Activated naive CD8-positive, alpha-beta T cell treated with anti-CD3 and anti-CD28 coated beads, Interleukin-2, amount 50 U/mL, for 16 hours (primary cell): ENCODE results near the gene SLC22A31.
"Not testable (repeated sequence)": the region's sequence is repeated elsewhere in the genome, so short reads cannot be mapped to it uniquely, and the experiment has no call there.

Experiments
- DNase-seq: peaks from one replicate; pipeline ENCODE4 v3.0.0-alpha.2; 2020; ENCODE audit warnings: low read depth, low spot score

Gene SLC22A31

DNA sequence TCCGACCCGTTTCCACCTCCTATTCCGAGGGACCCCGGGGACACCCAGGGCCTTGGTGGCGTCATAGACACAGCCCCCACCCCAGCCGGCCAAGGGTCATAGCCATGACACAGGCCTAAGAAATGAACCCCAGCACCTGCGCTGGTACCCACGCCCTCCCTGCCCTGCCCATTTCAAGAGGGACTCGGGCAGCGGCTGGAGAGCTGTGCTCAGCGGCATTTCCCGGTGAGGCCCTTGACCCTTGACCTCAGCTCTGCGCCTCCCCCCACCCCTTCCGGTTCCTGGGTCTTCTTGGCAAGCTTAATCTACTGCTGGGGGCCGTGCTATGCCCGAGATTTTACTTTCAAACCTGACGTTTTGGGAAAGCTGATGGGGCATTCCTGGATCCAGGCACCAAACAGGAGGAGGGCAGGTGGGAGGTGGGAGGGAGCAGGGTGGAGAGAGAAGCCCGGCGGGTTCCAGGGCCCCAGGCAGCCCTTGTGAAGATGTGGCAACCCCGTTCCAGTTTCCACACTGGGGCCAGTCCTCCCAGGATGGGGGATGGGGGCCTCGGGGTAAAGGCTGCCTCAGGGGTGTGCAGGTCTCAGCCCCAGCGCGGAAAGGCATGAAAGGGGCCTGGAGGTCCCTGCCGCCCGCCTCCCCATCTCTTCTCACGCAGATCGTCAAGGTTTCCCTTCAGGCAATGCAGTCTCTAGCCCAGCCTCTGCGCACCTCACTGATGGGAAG, at the start of gene SLC22A31:
Gene SLC22A31 (minus strand): TSS at position 414 of the 726 bp plus-strand sequence. CDS start 36 bp downstream, at position 378.
- DNase-seq, result no peak

DNA sequence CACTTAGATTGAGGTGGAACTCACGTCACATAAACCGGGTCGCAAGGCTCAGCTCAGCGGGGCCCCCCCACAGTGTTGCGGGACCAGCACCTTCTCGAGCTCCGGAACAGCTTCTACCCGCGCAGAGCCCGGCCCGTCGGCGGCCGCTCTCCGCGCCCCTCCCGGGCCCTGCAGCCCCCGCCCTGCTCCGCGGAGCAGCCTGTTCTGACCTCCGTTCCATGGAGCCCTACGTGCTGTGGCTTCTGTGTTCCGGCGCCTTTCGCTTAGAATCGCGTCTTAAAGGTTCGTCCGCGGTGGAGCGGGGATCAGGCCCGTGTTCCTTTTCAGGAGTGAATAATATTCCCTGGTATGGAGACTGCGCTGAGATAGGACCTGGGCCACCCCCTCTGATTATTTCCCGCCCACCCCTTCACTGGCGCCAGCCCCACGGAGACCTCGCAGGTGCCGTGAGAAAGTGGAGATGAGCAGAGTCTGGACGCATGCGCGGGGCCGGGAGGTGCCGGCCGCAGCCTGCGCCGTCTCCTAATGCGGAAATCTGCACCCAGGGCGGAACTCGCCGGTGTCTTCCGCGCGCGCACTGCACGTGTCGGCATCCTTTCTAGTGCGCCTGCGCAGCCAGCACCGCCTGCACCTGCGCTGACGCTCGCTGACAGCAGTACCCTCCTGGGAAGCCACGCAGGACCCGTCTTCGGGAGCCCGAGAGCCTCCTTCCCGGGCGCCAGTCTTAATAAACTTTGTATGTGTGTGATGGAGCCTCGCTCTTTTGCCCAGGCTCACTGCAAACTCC, 48.1 kb upstream of the SLC22A31 start:
- DNase-seq, result no peak

DNA sequence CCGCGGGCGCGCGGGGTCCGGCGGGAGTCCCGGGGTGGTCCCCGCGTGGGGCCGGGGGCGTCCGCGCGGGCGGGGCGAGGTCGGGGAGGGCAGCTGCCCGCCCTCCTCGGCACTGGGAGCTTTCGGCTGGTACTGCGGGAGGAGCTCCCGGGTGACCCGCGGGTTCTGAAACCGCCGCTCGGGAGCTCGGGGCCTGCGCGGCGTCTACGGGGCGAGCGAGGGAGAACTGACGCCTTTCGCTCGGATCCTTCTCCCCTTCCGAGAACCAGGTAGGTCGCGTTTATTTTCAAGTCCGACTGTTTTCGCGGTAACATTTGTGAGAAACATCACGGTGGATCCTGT, 47.4 kb upstream of the SLC22A31 start:
- DNase-seq, result not testable (repeated sequence)

DNA sequence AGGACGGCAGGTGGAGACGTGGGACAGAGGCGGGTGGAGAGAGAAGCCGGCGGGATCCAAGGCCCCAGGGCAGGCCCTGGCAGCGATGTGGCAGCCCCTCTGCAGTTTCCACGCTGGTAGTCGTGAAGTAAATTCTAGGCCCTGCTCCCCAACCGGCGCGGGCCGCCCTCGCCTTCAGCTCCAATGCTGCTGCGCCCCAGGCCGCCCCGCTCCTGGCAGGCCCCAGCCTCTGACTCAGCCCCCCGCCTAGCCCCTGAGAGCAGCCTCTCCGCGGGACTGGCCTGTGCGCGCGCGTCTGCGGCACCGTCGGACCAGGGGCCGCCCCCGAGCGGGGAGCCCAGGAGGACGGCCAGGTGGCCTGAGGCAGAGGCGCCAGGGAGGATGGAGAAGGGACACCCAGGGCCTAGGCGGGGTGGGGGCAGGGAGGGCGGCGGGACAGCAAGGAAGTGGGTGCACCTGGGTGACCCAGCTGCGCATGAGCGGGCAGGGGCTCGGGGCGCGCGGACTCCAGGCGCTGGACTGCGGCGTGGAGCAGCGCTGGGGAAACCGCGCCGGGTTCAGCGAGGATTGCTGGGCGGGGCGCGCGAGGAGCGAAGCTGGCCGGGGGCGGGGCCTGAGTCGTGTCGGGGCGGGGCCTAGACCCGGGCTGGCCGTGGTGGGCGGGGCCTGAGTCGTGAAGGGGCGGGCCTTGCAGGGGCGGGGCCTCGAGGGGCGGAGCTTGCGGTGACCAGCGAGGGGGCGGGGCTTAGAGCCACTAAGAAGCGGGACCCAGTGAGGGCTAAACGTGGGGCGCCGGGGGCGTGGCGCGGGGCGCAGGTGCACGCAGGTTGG, 46.8 kb upstream of the SLC22A31 start:
- peak; percentile 91 for DNase-seq

DNA sequence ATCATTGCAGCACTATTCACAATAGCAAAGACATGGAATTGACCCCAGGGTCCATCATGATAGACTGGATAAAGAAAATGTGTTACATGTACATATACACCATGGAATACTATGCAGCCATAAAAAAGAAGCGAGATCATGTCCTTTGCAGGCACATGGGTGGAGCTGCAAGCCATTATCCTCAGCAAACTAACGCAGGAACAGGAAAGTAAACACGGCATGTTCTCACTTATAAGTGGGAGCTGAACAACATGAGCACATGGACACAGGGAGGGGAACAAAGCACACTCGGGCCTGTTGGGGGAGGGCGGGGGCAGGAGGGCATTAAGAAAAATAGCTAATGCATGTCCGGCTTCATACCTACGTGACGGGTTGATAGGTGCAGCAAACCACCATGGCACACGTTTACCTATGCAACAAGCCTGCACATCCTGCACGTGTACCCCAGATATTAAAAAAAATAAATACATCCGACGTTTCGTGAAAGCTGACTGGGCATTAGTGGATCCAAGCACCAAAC, 46.1 kb upstream of the SLC22A31 start:
- DNase-seq, result no peak

DNA sequence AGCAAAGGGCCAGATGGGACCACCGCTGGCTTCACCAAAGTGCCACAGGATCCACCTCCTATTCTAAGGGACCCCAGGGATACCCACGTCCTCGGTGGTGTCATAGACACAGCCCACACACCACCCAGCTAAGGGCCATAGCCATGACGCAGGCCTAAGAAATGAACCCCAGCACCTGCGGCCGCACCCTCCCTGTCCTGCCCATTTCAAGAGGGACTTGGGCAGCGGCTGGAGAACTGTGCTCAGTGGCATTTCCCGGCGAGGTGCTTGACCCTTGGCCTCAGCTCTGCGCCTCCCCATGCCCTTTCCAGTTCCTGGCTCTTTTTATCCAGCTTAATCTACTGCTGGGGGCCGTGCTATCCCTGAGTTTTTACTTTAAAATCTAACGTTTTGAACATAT, 44.4 kb upstream of the SLC22A31 start:
- DNase-seq, result no peak

DNA sequence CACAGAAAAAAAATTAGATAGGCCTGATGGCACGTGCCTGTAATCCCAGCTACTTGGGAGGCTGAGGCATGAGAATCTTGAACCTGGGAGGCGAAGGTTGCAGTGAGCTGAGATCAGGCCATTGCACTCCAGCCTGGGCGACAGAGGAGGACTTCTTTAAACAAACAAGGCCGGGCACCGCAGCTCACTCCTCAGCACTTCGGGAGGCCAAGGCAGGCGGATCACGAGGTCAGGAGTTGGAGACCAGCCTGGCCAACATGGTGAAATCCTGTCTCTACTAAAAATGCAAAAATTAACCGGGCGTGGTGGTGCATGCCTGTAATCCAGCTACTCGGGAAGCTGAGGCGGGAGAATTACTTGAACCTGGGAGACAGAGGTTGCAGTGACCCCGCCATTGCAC, 43.9 kb upstream of the SLC22A31 start:
- DNase-seq, result not testable (repeated sequence)

DNA sequence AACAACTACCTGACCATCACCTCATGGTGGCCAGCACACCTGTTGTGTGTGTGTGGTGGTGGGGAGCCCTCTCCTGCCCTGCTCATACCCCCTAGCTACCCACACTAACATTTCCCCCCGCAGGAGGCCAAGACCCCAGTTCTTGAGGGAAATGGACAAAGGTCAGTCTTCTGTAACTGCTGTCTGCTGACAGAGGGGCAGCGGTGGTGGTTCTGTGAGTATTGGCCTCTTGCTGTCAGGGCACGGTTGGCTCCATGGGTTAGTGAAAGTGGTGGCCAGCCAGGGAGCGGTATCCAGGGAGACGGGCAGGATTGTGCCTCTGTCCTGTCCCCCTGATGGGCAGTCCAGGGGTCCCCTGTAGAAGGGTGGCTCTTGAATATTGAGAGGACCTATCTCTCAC, 43.3 kb upstream of the SLC22A31 start:
- no peak for DNase-seq

DNA sequence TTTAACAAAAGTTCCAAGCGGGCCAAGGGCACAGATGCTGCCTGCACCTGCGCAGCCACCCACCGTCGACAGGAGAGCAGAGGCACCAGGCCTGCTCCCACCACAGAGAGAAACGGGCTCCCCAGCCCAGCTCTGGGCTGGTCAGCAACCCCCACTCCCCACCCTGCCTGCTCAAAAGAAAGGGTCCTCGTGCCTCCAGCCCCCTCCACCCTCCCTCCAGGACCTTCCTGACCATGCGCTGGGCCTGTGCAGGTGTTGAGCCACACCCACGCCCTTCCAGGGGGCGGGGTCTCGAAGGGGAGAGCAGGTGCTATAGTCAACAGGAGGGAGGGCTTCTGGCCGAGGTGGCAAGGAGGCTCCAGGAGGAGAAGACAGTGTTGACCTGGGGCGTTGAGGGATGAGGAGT, 42.5 kb upstream of the SLC22A31 start:
- no peak for DNase-seq

DNA sequence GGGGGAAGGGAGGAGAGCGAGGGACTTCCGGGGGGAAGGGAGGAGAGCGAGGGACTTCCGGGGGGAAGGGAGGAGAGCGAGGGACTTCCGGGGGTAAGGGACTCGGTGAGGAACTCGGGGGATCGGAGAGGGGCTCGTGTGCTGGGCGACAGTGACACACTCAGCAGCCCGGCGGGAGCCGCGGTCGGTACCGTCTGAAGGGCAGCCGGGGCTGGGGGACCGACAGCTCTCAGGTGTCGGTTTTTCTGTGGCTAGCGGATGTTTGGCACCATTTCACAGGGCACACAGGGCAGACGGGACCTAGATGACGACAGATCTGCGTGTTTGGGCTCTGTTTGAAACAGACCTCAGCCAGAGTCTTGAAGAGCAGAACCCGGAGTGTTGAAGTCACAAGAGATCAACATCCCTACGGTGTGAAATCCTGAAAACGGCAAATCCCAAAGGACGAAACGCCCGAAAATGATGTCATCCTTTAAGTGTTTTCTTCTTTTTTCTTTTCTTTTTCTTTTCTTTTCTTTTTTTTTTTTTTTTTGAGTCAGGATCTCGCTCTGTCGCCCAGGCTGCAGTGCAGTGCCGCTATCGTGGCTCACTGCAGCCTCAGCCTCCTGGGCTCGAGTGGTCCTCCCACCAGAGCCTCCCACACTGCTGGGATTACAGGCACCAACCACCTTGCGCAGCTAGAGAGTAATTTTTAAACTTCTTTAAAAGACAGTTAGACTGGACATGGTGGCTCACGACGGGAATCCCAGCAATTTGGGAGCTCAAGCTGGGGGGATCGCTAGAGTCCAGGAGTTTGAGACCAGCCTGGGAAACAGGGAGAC, 41.1 kb upstream of the SLC22A31 start:
- DNase-seq, result peak; percentile 22

DNA sequence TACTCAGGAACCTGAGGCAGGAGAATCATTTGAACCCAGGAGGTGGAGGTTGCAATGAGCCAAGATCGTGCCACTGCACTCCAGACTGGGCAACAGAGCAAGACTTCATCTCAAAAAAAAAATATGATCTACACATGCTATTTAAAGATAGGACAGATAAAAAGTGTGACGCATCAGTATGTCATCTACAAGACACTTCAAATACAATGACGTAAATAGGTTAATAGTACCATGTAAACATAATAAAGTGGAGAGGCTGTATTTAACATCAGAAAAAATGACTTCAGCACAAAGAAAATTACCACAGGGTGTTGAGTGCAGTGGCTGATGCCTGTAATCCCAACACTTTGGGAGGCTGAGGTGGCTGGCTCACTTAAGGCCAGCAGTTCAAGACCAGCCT, 37.4 kb upstream of the SLC22A31 start:
- no peak for DNase-seq

DNA sequence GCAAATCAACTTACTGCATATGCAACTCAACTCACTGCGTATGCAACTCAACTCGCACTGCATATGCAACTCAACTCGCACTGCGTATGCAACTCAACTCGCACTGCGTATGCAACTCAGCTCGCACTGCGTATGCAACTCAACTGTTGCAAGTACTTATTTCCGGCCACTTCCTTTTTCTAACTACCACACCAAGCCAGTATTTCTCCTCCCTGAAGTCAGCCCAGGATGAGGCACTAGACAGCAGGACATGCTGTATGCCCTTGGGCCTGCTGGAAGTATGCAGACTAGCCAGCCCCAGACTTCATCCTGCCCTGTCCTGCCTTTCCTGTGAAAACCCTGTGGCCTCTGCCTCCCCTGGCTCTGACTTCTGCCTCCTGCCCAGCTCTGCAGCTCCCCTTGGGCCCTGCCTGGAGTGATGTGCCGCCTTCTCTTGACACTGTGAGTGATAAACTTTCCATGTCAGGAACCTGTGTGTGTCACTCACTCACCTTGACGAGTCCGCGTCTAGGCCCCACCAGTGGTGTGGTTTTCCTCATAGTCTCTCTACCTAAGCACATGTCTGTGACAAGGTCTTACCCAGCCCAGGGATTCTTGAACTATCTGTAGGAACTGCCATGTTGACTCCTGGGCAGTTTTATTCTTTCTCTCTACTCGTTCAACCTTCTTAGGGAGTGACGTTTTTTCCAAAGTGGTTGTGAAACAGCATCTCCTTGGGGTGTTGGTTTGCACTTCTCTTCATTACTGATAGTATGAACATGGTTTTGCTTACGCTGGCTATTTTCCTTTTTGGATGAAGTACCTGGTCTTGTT, 33.5 kb upstream of the SLC22A31 start:
- no peak for DNase-seq

DNA sequence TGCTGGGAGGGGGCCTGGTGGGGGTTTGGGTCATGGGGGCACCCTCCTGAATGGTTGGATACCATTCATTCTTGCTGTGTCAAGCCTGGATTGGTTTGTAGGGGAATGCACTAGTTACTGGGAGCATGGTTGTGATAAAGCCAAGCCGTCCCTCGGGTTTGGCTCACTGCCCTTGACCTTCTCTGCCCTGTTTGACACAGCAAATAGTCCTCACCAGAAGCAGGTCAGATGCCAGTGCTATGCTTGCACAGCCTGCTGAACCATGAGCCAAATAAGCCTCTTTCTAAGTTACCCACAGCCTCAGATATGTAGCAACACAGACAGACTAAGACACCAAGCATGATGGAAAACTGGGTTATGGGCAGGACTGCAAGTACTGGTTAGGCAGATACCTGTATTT, 31.8 kb upstream of the SLC22A31 start:
- no peak for DNase-seq

DNA sequence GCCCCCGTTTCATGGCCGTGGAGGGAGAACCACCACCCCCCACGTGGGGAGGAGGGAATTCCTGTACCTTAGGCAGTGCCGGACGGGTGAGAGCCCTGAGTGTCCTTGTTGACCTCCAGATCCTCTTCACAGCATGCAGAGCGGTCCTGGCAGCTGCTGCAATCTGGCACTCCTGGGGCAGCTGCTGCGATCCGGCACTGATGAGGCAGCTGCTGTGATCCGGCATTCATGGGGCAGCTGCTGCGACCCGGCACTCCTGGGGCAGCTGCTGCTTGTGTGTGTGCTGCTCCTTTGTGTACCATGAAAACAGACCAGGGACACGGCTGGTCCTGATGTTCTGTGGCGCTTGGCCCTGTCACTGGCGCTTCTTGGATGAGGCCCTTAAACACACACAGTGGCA, 29.9 kb upstream of the SLC22A31 start:
- DNase-seq, result no peak

DNA sequence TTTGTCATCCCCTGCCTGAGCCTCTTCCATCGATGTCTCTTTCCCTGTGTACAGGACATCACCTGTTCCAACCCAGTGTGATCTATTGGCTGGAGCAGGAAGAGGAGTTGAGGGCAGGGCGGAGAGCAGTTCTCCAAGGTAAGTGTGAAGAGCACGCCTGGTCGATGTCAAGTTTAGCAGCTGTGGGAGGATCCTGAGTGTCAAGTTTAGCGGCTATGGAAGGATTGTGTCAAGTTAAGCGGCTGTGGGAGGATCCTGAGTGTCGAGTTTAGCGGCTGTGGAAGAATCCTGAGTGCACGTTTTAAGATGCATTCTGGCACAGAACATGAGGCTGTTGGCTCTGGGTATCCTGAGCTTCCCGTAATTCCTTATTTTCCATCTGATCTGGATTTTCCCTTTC, 24.3 kb upstream of the SLC22A31 start:
- no peak for DNase-seq

DNA sequence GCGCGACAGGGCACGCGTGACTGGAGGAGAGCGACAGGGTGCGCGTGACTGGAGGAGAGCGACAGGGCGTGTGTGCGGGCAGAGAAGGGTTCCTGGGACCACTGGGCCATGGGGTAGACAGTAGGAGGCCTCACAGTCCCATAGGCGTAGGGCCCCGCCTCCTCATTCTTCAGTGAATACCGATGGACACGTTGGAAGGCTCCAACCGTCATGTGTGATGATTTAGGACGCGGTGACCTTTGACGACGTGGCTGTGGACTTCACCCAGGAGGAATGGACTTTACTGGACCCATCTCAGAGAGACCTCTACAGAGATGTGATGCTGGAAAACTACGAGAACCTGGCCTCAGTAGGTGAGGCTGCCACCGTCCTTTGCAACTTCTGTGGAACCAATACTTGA, 22.6 kb upstream of the SLC22A31 start:
- no peak for DNase-seq

DNA sequence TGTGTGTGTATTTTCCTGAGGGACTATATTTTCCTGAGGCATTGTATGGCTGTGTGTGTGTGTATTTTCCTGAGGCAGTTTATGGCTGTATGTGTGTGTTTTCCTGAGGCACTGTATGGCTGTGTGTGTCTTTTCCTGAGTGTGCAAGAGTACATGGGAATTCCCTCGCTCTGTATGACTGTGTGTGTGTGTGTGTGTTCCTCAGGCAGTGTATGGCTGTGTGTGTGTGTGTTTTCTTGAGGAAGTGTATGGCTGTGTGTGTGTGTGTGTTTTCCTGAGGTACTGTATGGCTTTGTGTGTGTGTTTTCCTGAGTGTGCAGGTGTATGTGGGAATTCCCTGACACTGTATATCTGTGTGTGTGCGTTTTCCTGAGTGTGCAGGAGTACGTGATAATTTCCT, 21.3 kb upstream of the SLC22A31 start:
- no peak for DNase-seq

DNA sequence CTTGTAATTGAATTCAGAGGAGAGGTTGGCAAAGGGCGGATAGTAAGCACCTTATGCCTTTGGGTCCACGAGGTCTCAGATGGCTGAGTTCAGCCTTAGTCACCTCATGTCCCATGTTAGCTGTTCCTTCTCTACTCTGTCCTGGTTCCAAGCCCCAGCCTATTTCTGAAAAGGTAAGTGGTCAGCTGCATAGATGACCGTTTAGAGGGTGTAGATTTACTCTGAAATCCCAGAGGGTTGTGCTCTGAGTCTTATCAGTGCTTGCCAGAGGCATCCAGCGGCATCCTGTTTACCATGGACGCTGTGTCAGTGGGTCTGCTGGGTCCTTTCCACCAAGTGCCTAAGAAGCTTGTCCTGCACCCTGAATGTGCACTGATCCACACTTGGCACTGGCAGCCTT, 19.0 kb upstream of the SLC22A31 start:
- DNase-seq, result no peak

DNA sequence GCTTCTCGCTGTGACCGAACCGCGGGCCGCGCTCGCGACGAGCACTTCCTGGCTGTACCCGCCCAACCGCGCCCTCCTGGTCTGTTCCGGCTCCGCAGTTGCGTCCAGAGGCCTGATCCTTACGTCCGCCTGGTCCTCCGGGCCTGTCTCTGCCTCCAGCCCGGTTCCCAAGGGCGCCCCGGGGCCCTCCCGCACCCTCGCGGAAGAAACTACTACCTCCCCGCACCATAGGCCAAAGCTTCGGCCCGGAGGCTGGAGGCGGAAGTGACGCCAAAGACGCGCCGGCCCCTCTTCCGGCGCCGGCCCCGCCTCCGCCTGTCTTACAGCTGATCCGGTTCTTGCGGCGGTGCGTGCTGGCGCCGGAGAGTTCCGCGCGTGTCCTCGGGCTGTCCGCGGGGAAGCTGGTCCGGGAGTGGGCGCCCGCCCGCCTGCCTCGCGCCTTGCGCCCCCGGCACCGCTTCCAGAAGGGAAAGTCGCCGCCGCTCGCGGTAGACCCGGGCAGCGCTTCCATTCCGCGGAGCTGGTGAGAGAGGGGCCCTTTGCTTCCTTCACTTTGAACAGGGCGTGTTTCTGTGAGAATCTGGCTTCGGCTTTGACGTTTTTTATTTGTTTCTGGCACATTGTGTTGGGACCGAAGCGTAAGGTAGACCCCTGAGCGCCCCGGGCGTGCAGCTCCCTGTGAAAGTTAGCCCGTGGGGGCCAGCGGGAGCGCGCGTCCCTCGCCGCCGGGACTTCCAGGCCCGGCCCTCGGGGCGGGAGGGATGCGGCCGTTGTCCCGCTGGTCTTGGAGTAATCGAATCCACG, 17.3 kb upstream of the SLC22A31 start, which contains the start of gene ZNF778:
Gene ZNF778 (plus strand): TSS at position 316 of the 804 bp plus-strand sequence. CDS start 3,425 bp downstream, outside the sequence.
- peak; percentile 45 for DNase-seq

DNA sequence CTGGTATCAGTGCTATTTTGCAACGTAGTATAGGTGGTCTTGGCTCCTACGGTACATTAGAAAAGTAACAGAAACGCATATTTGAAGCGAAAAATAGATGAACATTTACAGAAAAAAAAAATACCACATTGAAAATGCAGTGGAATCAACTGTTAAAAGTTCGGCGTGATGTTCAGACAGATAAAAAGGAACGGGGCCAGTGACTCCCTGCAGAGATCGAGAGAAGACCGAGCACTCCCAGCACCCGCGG, 16.7 kb upstream of the SLC22A31 start:
- DNase-seq, result no peak
